NCI-H2081 treated with DMSO at 0.1 percent for 48 hours (cell line): Measurements from ENCODE around the gene APOC3.

Source experiments
- DNase-seq: peaks from one replicate; lab custom pipeline; 2025; lab: John Stamatoyannopoulos, UW

APOC3 gene

GRCh38 chr11:116851626-116852025, 21.9 kb downstream of the APOC3 start:
- no peak for DNase-seq

GRCh38 chr11:116852261-116853031, 22.7 kb downstream of the APOC3 start:
- DNase-seq = no peak

GRCh38 chr11:116853461-116854073, 23.9 kb downstream of the APOC3 start:
- no peak for DNase-seq

- no peak for DNase-seq
Measured at GRCh38 chr11:116855413-116855812, 25.7 kb downstream of the APOC3 start.

GRCh38 chr11:116856423-116856822, 26.7 kb downstream of the APOC3 start:
- DNase-seq = no peak

- DNase-seq = no peak
Measured at GRCh38 chr11:116857316-116857715, 27.6 kb downstream of the APOC3 start.

- no peak for DNase-seq
Measured at GRCh38 chr11:116857936-116858335, 28.2 kb downstream of the APOC3 start.

GRCh38 chr11:116859175-116859574, 29.5 kb downstream of the APOC3 start:
- DNase-seq = no peak

GRCh38 chr11:116860303-116860702, 30.6 kb downstream of the APOC3 start:
- no peak for DNase-seq

GRCh38 chr11:116861539-116861938, 31.8 kb downstream of the APOC3 start:
- no peak for DNase-seq

GRCh38 chr11:116862185-116862584, 32.5 kb downstream of the APOC3 start:
- no peak for DNase-seq

GRCh38 chr11:116862951-116863350, 33.2 kb downstream of the APOC3 start:
- no peak for DNase-seq

GRCh38 chr11:116864531-116864930, 34.8 kb downstream of the APOC3 start:
- DNase-seq = no peak

- no peak for DNase-seq
Measured at GRCh38 chr11:116865696-116866095, 36.0 kb downstream of the APOC3 start.

GRCh38 chr11:116866804-116867455, 37.2 kb downstream of the APOC3 start:
- no peak for DNase-seq

- no peak for DNase-seq
Measured at GRCh38 chr11:116867619-116868018, 37.9 kb downstream of the APOC3 start.

- DNase-seq = no peak
Measured at GRCh38 chr11:116868066-116868465, 38.4 kb downstream of the APOC3 start.

- no peak for DNase-seq
Measured at GRCh38 chr11:116869610-116870009, 39.9 kb downstream of the APOC3 start.

GRCh38 chr11:116870054-116870453, 40.3 kb downstream of the APOC3 start:
- DNase-seq = no peak

- no peak for DNase-seq
Measured at GRCh38 chr11:116871248-116871647, 41.5 kb downstream of the APOC3 start.

- DNase-seq = no peak
Measured at GRCh38 chr11:116873381-116873780, 43.7 kb downstream of the APOC3 start.

GRCh38 chr11:116874251-116874650, 44.5 kb downstream of the APOC3 start:
- no peak for DNase-seq

- no peak for DNase-seq
Measured at GRCh38 chr11:116875194-116875593, 45.5 kb downstream of the APOC3 start.
